SU-DHL-6 (cell line): ENCODE measurements around the gene ZMIZ1.

Experiments
- CTCF ChIP-seq: fragments of 200-600 bp; sonication (generic); IDR thresholded peaks from one replicate; pipeline ENCODE4 v1.5.1; 2017; ENCODE audit warnings: antibody characterized with exemption, mild to moderate bottlenecking, low read length, moderate library complexity; ENCODE audit not compliant: insufficient read depth, poor library complexity, severe bottlenecking
- EZH2phosphoT487 ChIP-seq: fragments of 200-600 bp; sonication (generic), shearing (Covaris generic); conservative IDR thresholded peaks from 2 replicates; pipeline ENCODE4 v1.6.1; 2018; ENCODE audit warnings: mild to moderate bottlenecking, antibody characterized with exemption, low read length, moderate library complexity, mixed read lengths

- TF ChIP-seq CTCF (no peak), EZH2phosphoT487 (no peak)
These were observed 128.8 kb downstream of the ZMIZ1 start for GRCh38 chr10:79197558-79197957.
